NCI-H1105 treated with DMSO at 0.1 percent for 48 hours (cell line): Measurements from ENCODE around the gene TEAD1.

ENCODE experiments used
- DNase-seq: peaks from one replicate; lab custom pipeline; 2025; lab: John Stamatoyannopoulos, UW

Gene TEAD1

GRCh38 chr11:12673924-12674570 is at the start of gene TEAD1:
Gene TEAD1, plus strand, starts transcription at chr11:12674421.
- DNase-seq, result peak; percentile 81

DNA sequence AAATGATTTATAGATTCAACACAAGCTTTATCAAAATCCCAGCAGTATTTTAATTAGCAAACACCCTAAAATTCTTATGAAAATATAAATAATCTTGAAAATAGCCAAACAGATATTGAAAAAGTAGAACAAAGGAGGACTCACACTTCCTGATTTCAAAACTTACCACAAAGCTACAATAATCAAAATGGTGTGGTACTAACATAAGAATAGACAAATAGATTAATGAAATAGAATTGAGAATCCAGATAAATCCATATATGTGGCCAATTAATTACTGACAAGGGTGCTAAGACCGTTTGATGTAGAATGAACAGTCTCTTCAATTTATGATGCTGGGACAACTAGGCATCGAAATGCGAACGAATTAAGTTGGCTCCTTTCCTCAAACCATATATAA is 49.6 kb upstream of the TEAD1 start:
- no peak for DNase-seq

- DNase-seq, result no peak
Observed at GRCh38 chr11:12625438-12626071, 48.7 kb upstream of the TEAD1 start.

DNA sequence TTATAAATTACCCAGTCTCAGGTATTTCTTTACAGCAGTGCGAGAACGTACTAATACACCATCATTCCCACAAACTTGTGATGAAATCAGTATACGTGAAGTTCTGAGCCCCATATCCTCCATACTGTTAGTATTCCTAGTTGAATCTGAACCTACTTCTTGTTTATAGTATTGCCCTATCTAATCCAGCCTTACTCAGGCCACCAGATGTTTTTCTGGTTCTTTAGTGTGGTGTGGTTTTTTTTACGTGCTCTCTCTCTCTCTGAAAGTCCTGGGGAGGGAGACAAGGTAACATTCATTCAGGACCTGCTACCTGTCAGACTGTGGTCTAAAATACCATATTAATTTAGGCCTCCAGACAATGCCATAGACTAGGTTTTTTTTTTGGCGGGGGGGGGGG is 47.6 kb upstream of the TEAD1 start:
- no peak for DNase-seq

GRCh38 chr11:12628314-12628713 is 45.9 kb upstream of the TEAD1 start:
- DNase-seq, result no peak

DNA sequence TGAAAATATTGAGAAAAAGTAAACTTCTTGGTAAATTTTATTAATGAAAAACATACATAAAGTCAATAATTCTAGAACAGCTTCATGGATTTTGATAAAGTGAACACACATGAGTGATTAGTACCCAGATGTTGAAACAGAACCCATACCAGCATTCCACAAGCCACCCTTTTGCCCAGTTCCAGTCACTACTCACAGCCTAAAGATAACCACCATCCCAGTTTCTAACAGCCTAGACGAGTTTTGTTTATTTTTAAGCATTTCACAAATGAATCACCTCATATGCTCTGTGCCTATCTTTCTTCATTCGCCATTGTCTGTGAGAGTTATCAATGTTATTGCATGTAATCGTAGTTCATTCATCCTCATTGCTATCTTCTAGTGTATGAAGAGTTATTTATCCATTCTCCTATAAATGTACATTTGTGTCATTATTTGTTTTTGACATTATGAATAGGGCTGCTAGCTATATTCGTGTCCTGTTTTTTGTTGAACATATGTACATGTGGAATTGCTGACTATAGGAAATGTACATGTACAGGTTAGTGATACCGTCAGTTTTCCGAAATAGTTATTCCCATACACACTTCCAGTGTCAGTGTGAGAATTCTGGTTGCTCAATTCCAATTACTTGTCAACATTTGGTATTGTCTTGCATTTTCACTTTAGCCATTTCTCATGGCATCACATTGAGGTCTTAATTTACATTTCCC is 44.5 kb upstream of the TEAD1 start:
- no peak for DNase-seq

GRCh38 chr11:12631651-12632050 is 42.6 kb upstream of the TEAD1 start:
- no peak for DNase-seq

DNA sequence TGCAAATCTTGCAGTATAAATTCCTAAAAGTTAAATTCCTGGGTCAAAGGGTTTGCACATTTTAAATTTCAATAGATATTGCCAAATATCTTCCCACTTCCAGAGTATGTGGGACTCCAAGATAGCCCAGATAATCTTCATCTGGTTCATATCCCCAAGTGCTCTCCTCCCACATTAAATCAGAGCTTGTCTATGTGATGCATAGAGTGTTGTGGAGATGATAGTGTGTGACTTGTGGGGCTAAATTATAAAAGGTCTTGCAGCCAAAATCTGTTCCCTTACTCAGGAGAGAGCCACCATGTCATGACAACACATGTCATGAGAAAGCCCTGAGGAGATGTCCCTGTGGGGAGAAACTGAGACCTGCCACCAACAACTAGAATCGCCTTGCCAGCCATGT is 39.9 kb upstream of the TEAD1 start:
- DNase-seq, result no peak

GRCh38 chr11:12636871-12637410 is 37.3 kb upstream of the TEAD1 start:
- DNase-seq, result no peak

DNA sequence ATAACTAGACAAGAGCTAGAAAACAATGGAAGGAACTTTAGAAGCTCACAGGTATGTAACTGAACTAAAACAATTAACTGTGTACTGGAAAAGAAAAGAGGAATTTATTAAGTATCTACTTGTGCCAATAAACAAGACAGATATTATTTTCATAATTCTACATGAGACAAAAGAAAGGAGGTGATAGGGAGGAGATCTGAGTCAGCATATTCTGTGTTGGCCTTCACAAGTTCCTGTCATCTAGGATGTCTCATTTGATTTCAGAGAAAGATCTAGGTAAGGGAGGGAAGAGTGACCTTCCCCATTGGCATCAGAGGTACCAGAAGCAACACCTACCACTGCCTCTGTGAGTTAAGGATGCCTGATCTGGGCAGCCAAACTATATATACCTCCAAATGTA is 34.8 kb upstream of the TEAD1 start:
- no peak for DNase-seq

DNA sequence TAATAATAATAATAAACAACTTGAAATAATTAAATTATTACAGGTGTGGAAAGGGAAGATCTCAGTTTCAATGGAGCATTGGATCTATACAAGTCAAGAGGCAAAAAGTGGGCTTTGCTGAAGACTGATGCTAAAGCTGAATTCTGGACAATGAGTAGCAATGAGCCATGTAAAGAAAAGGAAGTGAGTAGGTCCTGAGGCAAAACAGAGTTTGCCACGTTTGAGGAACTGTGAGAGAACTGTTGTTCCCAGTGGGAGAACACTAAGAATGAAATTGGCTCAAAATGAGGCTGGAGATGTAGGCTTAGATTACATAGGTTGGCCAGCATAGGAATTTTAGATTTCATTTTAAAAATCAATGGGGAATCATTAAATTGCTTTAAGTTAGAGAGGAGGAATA is 33.9 kb upstream of the TEAD1 start:
- DNase-seq, result no peak

- DNase-seq, result no peak
Observed at GRCh38 chr11:12640926-12641849, 33.0 kb upstream of the TEAD1 start.

DNA sequence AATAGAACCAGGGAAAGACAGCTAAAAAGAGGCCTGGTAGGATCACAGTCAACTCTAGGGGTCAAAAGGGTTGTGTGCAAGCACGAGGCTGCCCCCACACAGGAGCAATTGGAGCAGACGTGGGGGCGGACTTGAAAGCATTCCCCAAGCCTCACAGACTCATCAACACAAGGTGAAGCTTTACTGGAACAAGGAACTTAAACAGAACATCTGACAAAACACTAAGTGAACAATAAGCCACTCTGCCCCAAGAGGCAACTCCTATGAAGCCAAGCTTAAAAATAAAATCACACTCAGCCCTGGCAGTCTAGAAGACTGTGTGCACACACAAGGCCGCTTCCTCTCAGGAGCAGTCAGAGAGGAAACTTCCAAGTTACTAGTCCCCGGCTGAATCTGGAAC is 32.2 kb upstream of the TEAD1 start:
- no peak for DNase-seq

GRCh38 chr11:12642806-12643428 is 31.3 kb upstream of the TEAD1 start:
- no peak for DNase-seq

DNA sequence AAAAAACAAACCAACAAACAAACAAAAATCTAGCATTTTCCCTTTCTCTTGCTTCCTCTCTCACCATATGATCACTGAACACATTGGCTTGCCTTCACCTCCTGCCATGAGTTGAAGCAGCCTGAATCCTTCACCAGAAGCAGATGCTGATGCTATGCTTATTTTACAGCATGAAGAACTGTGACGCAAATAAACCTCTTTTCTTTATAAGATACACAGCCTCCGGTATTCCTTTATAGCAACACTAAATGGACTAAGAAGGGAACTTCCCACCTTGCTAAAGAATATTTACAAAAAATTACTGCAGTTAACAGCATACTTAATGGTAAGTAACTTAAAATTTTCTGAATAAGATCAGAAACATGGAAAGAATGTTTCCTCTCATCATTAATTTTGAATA is 27.7 kb upstream of the TEAD1 start:
- no peak for DNase-seq

DNA sequence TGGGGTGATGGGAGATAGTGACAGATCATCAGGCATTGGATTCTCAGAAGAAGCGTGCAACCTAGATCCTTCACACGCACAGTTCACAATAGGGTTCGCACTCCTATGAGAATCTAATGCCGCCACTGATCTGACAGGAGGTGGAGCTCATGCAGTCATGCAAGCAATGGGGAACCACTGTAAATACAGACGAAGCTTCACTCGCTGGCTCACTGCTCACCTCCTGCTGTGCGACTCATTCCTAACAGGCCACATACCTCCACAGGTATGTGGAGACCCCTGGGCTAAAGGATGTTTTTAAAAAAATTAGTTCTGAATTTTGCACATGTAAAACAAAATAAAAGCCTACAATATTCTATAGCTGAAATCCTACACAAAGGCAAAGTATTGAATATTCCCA is 20.5 kb upstream of the TEAD1 start:
- no peak for DNase-seq

DNA sequence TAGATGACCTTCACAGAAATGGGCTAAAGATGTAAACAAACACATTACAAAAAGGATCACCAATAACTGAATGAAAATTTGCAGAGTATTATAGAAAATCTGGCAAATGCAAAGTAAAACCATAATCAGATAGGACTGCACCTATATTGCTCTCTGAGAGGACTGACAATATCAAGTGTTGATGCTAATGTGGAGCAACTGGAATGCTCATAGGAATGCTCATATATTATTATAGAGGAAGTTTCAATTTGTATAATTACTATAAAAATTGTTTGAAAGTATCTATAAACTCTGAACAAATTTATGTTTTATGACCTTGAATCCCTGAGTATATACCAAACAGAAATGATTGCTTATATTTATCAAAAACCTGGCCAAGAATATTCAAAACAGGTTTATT is 18.4 kb upstream of the TEAD1 start:
- no peak for DNase-seq

- no peak for DNase-seq
Observed at GRCh38 chr11:12657336-12657735, 16.9 kb upstream of the TEAD1 start.

- DNase-seq, result no peak
Observed at GRCh38 chr11:12657981-12658380, 16.2 kb upstream of the TEAD1 start.

- no peak for DNase-seq
Observed at GRCh38 chr11:12662101-12662689, 12.0 kb upstream of the TEAD1 start.

DNA sequence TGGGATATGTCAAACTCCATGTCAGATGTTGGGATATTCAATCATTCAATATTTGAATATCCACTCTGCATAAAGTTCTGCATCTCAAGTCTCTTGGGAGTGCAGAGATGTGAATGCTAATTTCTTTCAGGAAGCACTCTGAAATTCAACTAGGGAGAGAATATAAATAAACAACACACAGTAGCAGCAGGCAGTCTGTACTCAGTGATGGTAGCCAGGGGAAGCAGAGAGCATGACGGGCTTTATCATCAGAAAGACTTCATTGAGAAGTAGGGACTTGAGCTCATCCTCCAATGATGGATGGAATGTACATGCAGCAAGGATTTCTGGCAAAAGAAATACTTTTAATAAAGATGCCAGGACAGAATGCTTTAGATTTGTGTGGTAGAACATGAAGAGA is 9.8 kb upstream of the TEAD1 start:
- DNase-seq, result no peak
